VCaP (cell line): ENCODE data around the gene CLEC12A.
"Not testable (repeated sequence)": the region's sequence is repeated elsewhere in the genome, so short reads cannot be mapped to it uniquely, and the experiment has no call there.

Source experiments
- H3K27ac ChIP-seq: fragments of 450-650 bp; 2 replicates; pipeline ENCODE4 v1.5.1; 2017
- TF ChIP-seq, protein P1 (sequence below): fragments of 450-650 bp; conservative IDR thresholded peaks from 2 replicates; pipeline ENCODE4 v1.5.1; 2017; ENCODE audit warnings: mild to moderate bottlenecking, moderate library complexity

The CLEC12A gene

DNA sequence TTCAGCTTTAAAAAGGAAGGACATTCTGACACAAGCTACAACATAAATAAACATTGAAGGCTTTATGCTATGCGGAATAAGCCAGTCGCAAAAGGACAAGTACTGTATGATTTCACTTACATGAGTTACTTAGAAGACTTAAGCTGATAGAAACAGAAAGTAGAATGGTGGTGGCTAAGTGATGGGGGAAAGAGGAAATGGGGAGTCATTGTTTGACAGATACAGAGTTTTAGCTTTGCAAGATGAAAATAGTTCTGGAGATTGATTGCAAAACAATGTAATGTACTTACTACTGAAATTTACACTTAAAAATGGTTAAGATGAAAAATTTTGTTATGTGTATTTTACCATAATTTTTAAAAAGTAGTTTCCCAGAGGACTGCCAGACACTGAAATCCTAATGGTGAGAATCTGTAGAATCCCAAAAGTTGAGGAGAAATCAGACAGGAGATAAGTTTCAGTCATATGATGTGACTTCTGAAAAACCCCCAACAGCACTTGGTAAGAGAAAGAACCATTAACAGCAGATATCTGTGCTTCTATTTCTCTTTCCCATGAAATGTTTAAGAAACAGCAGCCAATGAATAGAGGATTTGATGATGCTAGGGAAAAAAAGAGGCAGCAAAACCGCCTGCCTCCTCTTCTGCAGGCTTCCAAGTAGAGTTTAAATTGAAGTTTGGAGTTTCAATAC, 22.5 kb upstream of the CLEC12A start:
- no peak overlapping the region for H3K27ac ChIP-seq
- TF ChIP-seq, protein P1, sequence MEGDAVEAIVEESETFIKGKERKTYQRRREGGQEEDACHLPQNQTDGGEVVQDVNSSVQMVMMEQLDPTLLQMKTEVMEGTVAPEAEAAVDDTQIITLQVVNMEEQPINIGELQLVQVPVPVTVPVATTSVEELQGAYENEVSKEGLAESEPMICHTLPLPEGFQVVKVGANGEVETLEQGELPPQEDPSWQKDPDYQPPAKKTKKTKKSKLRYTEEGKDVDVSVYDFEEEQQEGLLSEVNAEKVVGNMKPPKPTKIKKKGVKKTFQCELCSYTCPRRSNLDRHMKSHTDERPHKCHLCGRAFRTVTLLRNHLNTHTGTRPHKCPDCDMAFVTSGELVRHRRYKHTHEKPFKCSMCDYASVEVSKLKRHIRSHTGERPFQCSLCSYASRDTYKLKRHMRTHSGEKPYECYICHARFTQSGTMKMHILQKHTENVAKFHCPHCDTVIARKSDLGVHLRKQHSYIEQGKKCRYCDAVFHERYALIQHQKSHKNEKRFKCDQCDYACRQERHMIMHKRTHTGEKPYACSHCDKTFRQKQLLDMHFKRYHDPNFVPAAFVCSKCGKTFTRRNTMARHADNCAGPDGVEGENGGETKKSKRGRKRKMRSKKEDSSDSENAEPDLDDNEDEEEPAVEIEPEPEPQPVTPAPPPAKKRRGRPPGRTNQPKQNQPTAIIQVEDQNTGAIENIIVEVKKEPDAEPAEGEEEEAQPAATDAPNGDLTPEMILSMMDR: no peak

DNA sequence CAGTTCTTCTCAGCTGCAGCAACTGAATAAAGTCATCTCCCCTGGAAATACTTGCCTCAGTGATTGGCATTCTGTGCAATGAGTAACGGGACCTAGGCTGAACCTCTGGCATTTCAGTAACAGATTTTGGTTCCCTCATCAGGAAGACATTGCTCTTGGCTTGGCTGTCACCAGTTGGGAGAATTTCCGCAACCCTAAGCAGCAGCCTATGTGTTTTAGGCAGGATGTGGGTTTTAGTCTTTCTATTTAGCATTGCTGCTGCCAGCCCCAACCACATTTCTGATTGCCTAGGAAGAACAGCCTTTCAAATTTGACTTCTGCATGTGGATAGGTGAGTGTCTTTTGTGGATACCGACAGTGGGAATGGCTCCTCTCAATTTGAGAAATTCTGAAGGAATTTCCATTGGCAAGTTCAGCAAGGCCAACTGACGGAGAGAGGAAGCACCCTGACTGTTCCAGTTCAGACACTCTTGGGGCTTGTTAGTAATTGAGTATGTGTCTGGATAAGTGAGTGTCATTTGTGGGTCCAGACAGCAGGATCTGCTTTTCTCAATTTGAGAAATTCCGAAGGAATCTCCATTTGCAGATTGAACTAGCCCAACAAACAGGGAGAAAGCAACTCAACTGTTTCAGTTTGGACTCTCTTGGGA, 20.1 kb upstream of the CLEC12A start:
- H3K27ac ChIP-seq: no peak overlapping the region
- TF ChIP-seq, protein P1: no peak

DNA sequence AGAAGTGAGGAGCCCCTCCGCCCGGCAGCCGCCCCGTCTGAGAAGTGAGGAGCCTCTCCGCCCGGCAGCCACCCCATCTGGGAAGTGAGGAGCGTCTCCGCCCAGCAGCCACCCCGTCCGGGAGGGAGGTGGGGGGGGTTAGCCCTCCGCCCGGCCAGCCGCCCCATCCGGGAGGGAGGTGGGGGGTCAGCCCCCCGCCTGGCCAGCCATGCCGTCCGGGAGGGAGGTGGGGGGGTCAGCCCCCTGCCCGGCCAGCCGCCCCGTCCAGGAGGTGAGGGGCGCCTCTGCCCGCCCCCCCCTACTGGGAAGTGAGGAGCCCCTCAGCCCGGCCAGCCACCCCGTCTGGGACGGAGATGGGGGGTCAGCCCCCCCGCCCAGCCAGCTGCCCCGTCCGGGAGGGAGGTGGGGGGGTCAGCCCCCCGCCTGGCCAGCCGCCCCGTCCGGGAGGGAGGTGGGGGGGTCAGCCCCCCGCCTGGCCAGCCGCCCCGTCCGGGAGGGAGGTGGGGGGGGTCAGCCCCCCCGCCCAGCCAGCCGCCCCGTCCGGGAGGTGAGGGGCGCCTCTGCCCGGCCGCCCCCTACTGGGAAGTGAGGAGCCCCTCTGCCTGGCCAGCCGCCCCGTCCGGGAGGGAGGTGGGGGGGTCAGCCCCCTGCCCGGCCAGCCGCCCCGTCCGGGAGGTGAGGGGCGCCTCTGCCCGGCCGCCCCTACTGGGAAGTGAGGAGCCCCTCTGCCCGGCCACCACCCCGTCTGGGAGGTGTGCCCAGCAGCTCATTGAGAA, 18.1 kb upstream of the CLEC12A start:
- H3K27ac ChIP-seq: not testable (repeated sequence)

DNA sequence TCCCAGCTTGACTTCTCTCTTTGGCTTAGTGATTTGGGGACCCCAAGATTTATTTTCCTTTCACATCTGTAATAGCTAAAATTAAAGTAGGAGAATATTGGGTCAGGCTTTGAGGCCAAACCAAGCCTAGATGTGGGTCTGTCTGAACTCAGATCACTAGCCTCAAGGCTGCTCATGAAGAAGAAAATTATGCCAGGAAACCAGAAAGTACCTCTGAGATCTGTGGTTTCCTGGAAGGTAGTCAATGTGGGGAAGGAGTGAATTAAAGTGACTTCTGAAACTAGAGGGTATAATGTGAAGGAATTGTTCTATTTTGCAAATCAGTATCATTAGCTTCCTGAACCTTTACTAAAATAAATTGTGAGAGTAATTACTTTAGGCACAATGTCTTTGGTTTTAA, 13.4 kb upstream of the CLEC12A start:
- TF ChIP-seq, protein P1: no peak

DNA sequence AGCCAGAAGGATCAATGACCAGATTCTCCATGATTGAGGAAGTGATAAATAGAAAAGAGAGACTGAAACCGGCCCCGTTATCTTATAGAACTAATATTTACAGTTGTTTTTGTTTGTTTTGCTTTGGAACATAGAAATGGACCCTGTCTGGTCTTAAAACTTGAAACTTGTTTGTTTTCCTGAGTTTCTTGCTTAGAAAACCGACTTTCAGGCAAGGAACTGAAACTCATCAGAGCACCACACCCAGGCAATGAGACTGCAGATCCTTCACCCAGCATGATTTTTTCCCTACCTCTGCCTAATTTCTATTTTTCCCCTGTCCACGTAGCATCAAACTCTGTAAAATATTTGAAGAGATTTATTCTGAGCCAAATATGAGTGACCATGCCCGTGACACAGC, 10.6 kb upstream of the CLEC12A start:
- H3K27ac ChIP-seq: no peak overlapping the region
- TF ChIP-seq, protein P1: no peak

More for the DNA sequence above, 13.4 kb upstream of the CLEC12A start:
- H3K27ac ChIP-seq: no peak overlapping the region

DNA sequence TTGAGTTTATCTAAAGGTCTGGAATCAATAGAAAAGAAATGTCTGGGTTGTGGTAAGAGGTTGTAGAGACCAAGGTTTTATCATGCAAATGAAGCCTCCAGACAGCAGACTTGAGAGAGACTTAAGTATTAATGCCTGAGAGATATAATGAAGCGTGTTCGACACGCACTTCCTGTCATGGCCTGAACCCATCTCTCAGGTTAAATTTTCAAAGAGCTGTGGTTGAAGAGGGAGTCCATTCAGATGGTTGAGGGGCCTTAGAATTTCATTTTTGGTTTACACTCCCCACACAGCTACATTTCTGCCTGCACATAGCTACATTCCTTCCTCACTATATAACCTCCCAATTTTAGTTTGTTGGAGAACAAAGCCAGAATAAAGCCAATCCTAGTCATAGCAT, 10.1 kb upstream of the CLEC12A start:
- H3K27ac ChIP-seq: no peak overlapping the region
- TF ChIP-seq, protein P1: no peak

DNA sequence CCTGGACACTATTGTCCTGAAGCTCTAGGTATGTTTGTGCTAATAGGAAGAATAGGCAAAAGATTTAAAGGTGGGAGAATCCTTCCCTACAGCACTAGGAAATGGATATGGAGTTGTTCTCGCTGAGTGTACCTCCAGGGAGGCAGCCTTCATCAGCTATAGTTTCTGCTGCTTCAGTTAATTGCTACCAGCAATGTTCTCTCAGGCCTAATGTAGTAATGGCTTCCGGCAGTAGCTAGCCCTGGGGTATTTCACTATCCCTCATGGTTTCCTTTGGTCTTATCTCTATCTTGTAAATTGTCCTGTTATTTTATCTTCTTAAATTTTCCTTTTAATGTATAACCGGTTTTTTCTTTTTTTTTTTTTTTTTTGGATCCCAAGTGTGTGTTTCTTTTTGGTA, 9.3 kb upstream of the CLEC12A start:
- H3K27ac ChIP-seq: no peak overlapping the region
- TF ChIP-seq, protein P1: no peak
